HEK293T (cell line): ENCODE measurements around the gene SPDYE4.

Experiments
- CTCF ChIA-PET: fragments of 350-600 bp; formaldehyde crosslinking; extraction: SDS; loops from one replicate; lab custom pipeline; 2021; ENCODE audit warnings: antibody characterized with exemption, inconsistent platforms; lab: Yijun Ruan, JAX
- POLR2A ChIA-PET: fragments of 350-600 bp; formaldehyde crosslinking; extraction: SDS; loops from one replicate; lab custom pipeline; 2020; ENCODE audit warnings: antibody characterized with exemption, inconsistent platforms; lab: Yijun Ruan, JAX
- DNase-seq: peaks from one replicate; pipeline ENCODE4 v3.0.0; 2012; ENCODE audit warnings: mixed read lengths; ENCODE audit errors: extremely low spot score
- ARNT ChIP-seq: fragments of 450-650 bp; IDR thresholded peaks from 2 replicates; pipeline ENCODE4 v1.6.1; 2017; ENCODE audit warnings: mild to moderate bottlenecking
- BHLHE40 ChIP-seq: fragments of 450-650 bp; IDR thresholded peaks from 2 replicates; pipeline ENCODE4 v1.6.1; 2016; ENCODE audit warnings: mild to moderate bottlenecking, moderate library complexity, borderline replicate concordance
- CTBP1 ChIP-seq: fragments of 450-650 bp; IDR thresholded peaks from 2 replicates; pipeline ENCODE4 v1.6.1; 2016; ENCODE audit warnings: borderline replicate concordance
- ELF4 ChIP-seq: fragments of 450-650 bp; IDR thresholded peaks from 2 replicates; pipeline ENCODE4 v1.6.1; 2017; ENCODE audit warnings: antibody characterized with exemption
- FOXA1 ChIP-seq: fragments of 450-650 bp; IDR thresholded peaks from 2 replicates; pipeline ENCODE4 v1.6.1; 2016; ENCODE audit warnings: mild to moderate bottlenecking
- FOXK2 ChIP-seq: fragments of 450-650 bp; IDR thresholded peaks from 2 replicates; pipeline ENCODE4 v1.6.1; 2016; ENCODE audit warnings: mild to moderate bottlenecking
- FOXM1 ChIP-seq: fragments of 450-650 bp; IDR thresholded peaks from 2 replicates; pipeline ENCODE4 v1.6.1; 2017; ENCODE audit warnings: mild to moderate bottlenecking, borderline replicate concordance
- HDGF ChIP-seq: fragments of 450-650 bp; IDR thresholded peaks from 2 replicates; pipeline ENCODE4 v1.6.1; 2017; ENCODE audit warnings: antibody characterized with exemption, borderline replicate concordance
- L3MBTL2 ChIP-seq: fragments of 450-650 bp; conservative IDR thresholded peaks from 2 replicates; pipeline ENCODE4 v1.6.1; 2016; ENCODE audit warnings: mild to moderate bottlenecking
- LEF1 ChIP-seq: fragments of 450-650 bp; IDR thresholded peaks from 2 replicates; pipeline ENCODE4 v1.6.1; 2017; ENCODE audit warnings: mild to moderate bottlenecking, borderline replicate concordance
- NFRKB ChIP-seq: fragments of 450-650 bp; IDR thresholded peaks from 2 replicates; pipeline ENCODE4 v1.6.1; 2016; ENCODE audit warnings: mild to moderate bottlenecking, moderate library complexity
- PKNOX1 ChIP-seq: fragments of 450-650 bp; IDR thresholded peaks from 2 replicates; pipeline ENCODE4 v1.6.1; 2016
- SP1 ChIP-seq: fragments of 450-650 bp; IDR thresholded peaks from 2 replicates; pipeline ENCODE4 v1.6.1; 2017
- SUZ12 ChIP-seq: fragments of 450-650 bp; IDR thresholded peaks from 2 replicates; pipeline ENCODE4 v1.6.1; 2016; ENCODE audit warnings: mild to moderate bottlenecking
- TARDBP ChIP-seq: fragments of 450-650 bp; IDR thresholded peaks from 2 replicates; pipeline ENCODE4 v1.6.1; 2016
- ZNF384 ChIP-seq: fragments of 450-650 bp; IDR thresholded peaks from 2 replicates; pipeline ENCODE4 v1.6.1; 2016

The SPDYE4 gene

GRCh38 chr17:8794636-8795035, 36.3 kb upstream of the SPDYE4 start:
- CTCF ChIA-PET = interaction anchor here (0.7 kb wide), 1 partner anchor 9 kb away, joined by 4 read pairs; no protein-coding TSS in a partner anchor
- TF ChIP-seq ARNT (no peak), ZNF384 (no peak), FOXM1 (no peak), FOXK2 (no peak), BHLHE40 (no peak), ELF4 (no peak), CTBP1 (no peak), SP1 (no peak), TARDBP (no peak), SUZ12 (no peak), LEF1 (no peak), NFRKB (no peak), HDGF (no peak), PKNOX1 (no peak), FOXA1 (no peak), L3MBTL2 (no peak)

DNA sequence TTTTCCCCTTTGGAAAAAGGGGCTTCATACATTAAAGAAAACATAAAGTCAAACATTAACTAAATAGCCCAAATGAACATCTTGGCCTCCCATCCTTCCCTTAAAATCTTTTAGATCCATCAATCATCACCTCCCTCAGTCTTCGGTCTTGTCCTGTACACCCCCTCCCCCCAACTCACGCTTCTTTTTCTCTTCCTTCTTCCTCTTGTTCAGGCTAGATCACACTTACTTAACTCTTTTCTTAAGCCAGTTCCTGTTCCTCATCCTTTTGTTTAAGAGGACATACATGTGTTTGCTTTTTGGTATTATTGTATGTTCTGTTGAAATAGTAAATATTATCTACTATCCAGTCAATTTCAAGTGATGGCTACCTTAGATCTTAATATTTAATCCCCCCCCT, 35.3 kb upstream of the SPDYE4 start:
- POLR2A ChIA-PET = no interaction called here
- DNase-seq = no peak
- no peak for TF ChIP-seq SP1
- TF ChIP-seq L3MBTL2 = no peak
- no peak for TF ChIP-seq SUZ12
- TF ChIP-seq FOXK2 = no peak
- CTCF ChIA-PET = no interaction called here

More at GRCh38 chr17:8794636-8795035, 36.3 kb upstream of the SPDYE4 start:
- DNase-seq = no peak
- POLR2A ChIA-PET = no interaction called here

DNA sequence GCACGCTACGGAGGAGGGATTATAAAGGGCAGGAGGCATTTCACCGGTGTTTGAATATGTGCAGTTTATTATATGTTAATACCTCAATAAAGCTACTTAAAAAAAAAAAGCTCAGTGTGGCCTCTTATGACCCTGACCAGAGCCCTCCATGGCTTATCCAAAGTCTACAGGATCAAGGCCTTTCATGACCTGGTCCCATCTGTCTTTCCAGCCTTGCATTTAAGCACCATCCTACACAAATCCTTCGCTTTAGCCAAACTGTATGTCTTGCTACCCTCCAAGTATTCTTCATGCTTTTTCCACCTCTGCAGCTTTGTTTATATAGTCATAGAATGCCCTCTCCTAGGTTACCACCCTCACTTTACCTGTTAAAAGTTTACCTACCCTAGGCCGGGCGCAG, 34.3 kb upstream of the SPDYE4 start:
- TF ChIP-seq NFRKB = no peak
- TF ChIP-seq LEF1 = no peak
- TF ChIP-seq HDGF = no peak
- TF ChIP-seq ELF4 = no peak
- TF ChIP-seq SUZ12 = no peak
- TF ChIP-seq SP1 = no peak
- no peak for TF ChIP-seq ARNT
- TF ChIP-seq L3MBTL2 = no peak
- TF ChIP-seq PKNOX1 = no peak
- no peak for TF ChIP-seq FOXA1
- TF ChIP-seq FOXM1 = no peak
- TF ChIP-seq BHLHE40 = no peak
- TF ChIP-seq CTBP1 = no peak
- TF ChIP-seq ZNF384 = no peak
- no peak for TF ChIP-seq TARDBP
- TF ChIP-seq FOXK2 = no peak
- no peak for DNase-seq
- CTCF ChIA-PET = no interaction called here
- POLR2A ChIA-PET = no interaction called here

- no peak for TF ChIP-seq ARNT
- no peak for TF ChIP-seq PKNOX1
- TF ChIP-seq L3MBTL2 = no peak
- TF ChIP-seq NFRKB = no peak
- no peak for TF ChIP-seq SP1
- no peak for TF ChIP-seq TARDBP
- TF ChIP-seq FOXK2 = no peak
- TF ChIP-seq LEF1 = no peak
- TF ChIP-seq ZNF384 = no peak
- no peak for TF ChIP-seq BHLHE40
- TF ChIP-seq FOXA1 = no peak
- no peak for TF ChIP-seq CTBP1
- TF ChIP-seq SUZ12 = no peak
- no peak for TF ChIP-seq ELF4
- TF ChIP-seq HDGF = no peak
- TF ChIP-seq FOXM1 = no peak
- ChIA-PET POLR2A (no interaction called here), CTCF (no interaction called here)
- DNase-seq = no peak
Measured at GRCh38 chr17:8791910-8792270, 33.5 kb upstream of the SPDYE4 start.

DNA sequence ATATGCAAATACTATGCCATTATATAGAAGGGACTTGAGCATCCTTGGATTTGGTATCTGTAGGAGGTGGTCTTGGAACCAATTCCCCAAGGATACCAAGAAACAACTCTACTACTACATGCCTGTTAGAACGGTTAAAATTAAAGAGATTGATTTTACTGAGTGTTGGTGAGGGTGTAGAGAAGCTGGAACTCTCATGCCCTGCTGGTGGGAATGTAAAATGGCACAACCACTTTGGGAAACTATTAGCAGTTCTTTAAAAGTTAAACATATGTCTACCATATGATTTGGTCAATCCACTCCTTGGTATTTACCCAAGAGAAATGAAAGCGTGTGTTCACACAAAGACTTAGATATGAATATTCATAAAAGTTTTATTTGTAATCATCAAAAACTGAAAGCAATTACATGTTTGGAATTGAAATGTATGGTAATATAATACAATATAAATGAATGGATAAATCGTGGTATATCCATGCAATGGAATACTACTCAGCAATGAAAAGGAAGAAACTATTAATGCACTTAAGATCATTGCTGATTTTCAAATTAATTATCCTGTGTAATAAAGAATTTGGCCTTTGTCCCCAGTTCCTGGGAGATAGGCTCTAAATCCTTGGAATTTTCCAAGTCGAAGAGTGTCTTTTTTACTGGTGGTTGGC, 33.0 kb upstream of the SPDYE4 start:
- CTCF ChIA-PET = no interaction called here
- DNase-seq = no peak

GRCh38 chr17:8789743-8790142, 31.4 kb upstream of the SPDYE4 start:
- ChIA-PET CTCF (no interaction called here), POLR2A (no interaction called here)
- TF ChIP-seq SP1 = no peak
- no peak for TF ChIP-seq FOXK2
- TF ChIP-seq NFRKB = no peak
- no peak for TF ChIP-seq ELF4
- no peak for TF ChIP-seq ARNT
- no peak for TF ChIP-seq L3MBTL2
- no peak for TF ChIP-seq PKNOX1
- no peak for TF ChIP-seq CTBP1
- TF ChIP-seq ZNF384 = no peak
- no peak for TF ChIP-seq SUZ12
- DNase-seq = no peak

More for the DNA sequence above, 33.0 kb upstream of the SPDYE4 start:
- no peak for TF ChIP-seq SP1
- no peak for TF ChIP-seq BHLHE40
- no peak for TF ChIP-seq FOXM1
- TF ChIP-seq ELF4 = no peak
- TF ChIP-seq ARNT = no peak
- TF ChIP-seq ZNF384 = no peak
- no peak for TF ChIP-seq SUZ12
- no peak for TF ChIP-seq CTBP1
- POLR2A ChIA-PET = no interaction called here
